ENCODE data around the gene BIK.

DNA sequence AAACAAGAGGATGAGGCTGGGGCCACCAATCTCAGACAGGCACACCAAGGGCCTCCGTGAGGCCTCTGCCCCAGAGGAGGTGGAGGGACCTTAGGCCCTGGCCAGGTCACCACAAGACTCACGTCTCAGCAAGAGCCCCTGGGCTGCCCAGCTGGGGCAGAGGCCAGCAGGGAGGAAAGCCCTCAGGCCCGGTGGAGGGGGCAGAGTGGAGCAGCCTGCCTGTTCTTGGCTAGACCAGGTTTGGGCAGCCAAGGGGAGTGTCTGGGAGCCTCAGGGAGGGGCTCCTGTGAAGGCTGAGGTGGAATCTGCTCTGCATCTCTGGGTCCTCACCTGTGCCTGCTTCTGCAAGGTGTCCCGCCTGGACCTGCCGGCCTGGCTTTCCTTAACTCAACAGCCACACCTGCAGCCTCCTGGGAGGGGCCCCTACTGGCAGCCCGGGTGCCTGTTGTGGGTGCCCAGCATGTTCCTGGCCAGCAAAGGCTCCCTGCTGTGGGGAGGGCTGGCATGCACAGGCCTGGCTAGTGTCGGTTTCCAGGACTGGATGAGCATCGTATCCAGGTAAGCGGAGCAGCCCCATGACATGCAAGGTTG lies 64.5 kb downstream of the BIK start:
- TF ChIP-seq CTCF (IDR thresholded peaks at IDR 0.05; ENCODE audit: borderline replicate concordance, extremely low read depth, low read length, poor library complexity, severe bottlenecking) (no peak), EZH2 (IDR thresholded peaks at IDR 0.05; ENCODE audit: borderline replicate concordance, low read depth, low read length, severe bottlenecking) (no peak)

Data from DND-41 (cell line).